ENCODE data around the gene ADCY6.

GRCh38 chr12:48750769-48751356 is 38.0 kb downstream of the ADCY6 start:
- TF ChIP-seq EP300 (IDR thresholded peaks at IDR 0.05; ENCODE audit: borderline replicate concordance) (no peak), YY1 (IDR thresholded peaks at IDR 0.05; ENCODE audit: low read depth) (no peak), RAD21 (IDR thresholded peaks at IDR 0.05; ENCODE audit: low read depth) (no peak), TAF1 (IDR thresholded peaks at IDR 0.05; ENCODE audit: low read depth) (no peak)
